GM12864 (cell line): ENCODE results near the gene PTEN.

Experiments
- DNase-seq: peaks from one replicate; pipeline ENCODE4 v3.0.0-alpha.2; 2011; ENCODE audit warnings: low read depth
- H3K4me3 ChIP-seq: 2 replicates; pipeline ENCODE4 v1.5.1; 2011; ENCODE audit warnings: mild to moderate bottlenecking, low read depth, low read length, control low read depth
- CTCF ChIP-seq: IDR thresholded peaks from 2 replicates; pipeline ENCODE4 v1.5.1; 2011; ENCODE audit warnings: low read depth, mild to moderate bottlenecking, moderate library complexity, low read length, control low read depth, inconsistent platforms; ENCODE audit errors: missing control alignments

Gene PTEN

GRCh38 chr10:87927091-87927490 lies 63.7 kb downstream of the PTEN start:
- DNase-seq = no peak
- no peak for TF ChIP-seq CTCF
- H3K4me3 ChIP-seq = no peak overlapping the region

DNA sequence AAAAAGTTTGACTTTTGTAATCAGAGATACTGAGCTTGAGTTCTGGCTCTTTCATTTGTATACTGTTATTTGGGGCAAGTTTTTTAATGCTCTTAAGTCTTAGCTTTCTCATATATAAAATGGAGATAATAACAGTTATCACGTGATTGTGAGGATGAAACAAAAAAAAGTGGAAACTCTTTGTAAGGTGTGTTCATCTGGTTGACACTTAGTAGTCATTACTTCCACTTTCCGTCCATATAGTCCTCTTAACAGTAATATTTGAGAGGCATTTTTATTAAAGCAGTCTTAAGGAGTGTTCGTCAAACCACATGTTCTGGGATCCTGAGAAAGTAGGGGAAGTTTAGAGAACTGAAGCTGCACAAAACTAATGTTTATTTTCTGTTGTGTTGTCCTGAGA lies 65.6 kb downstream of the PTEN start:
- TF ChIP-seq CTCF = no peak
- no peak overlapping the region for H3K4me3 ChIP-seq
- DNase-seq = no peak

GRCh38 chr10:87930141-87930540 lies 66.7 kb downstream of the PTEN start:
- no peak for DNase-seq
- H3K4me3 ChIP-seq = no peak overlapping the region
- no peak for TF ChIP-seq CTCF

DNA sequence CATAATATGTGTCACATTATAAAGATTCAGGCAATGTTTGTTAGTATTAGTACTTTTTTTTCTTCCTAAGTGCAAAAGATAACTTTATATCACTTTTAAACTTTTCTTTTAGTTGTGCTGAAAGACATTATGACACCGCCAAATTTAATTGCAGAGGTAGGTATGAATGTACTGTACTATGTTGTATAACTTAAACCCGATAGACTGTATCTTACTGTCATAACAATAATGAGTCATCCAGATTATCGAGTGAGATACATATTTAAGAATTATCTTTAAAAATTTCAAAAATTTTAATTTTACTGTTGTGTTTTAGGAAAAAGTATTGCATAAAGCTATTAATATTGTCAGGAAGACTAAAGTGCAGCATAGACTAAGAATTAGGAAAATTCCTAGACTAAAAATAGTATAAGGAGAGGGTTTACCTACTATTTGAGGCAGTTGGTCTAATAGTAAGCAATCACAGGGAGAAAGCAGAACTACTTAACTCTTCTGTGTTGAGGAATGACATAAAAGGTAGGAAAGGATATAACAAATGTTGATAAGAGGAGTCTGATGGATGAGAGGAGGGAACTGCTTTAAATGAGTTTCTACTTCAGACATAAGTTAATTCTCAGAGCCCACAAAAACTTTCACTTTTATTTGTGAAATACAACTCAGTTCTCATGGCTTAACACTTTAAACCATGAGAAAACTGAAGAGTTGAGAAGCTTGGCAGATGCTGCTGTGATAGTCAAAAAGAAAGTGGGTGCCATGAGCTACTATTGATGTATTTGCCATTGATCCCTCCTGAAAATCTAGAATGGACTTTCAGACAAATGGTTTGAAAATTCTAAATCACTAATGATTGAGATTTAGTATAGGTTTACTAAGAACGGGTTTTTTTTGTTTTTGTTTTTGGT lies 67.8 kb downstream of the PTEN start:
- no peak for TF ChIP-seq CTCF
- peak; percentile 31 for DNase-seq
- H3K4me3 ChIP-seq = no peak overlapping the region

GRCh38 chr10:87931836-87932230 lies 68.4 kb downstream of the PTEN start:
- no peak for DNase-seq
- H3K4me3 ChIP-seq = no peak overlapping the region
- TF ChIP-seq CTCF = no peak

DNA sequence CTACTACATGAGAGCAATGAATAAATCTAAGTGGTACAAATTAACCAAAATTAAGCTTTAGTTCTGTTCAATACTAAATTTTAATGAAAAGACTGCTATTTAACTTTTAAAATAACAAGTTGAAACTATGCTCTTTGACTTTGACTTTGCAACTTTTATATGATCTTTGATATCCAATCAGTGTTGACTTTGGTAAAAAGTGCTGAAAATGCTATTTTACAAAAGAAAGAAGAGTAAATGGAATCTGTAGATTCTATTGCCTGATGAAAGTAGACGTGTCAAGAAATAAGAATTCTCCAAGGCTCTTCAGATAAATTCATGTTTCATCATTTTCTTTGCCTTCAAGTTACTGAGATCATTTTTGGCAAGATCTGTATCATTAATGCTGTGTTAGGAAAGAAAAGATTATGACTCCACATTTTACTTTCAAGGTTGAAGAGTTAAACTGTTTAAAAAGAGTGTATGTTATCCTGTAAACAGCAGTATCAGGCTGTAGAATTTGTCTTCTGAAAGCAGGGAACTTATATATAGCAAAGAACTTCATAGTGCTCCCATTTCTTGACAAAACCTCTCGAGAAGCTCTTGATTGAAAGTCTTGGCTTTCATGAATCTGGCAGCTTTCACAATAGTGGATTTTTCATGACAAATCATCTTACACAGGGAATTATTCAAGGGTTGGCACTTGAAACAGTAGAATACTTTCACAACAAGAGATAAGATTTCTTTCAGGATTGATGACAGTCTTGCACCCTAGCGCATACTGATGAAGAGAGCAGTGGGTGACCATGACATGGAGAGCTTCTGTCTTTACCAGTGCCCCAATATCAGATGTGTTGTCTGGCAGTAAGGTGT lies 72.1 kb downstream of the PTEN start:
- H3K4me3 ChIP-seq = no peak overlapping the region
- TF ChIP-seq CTCF = no peak
- DNase-seq = no peak
